ENCODE measurements around the gene GOT2.

The GOT2 gene

GRCh38 chr16:58727796-58728568, 6.1 kb downstream of the GOT2 start:
- H3K27me3 ChIP-seq (ENCODE audit: low read depth, low read length) = no peaks in the 10 kb centered on the region
- H3K9me3 ChIP-seq (ENCODE audit: insufficient read depth, low read length) = no peaks in the 10 kb centered on the region
- peaks cover 73% of the 10 kb centered on the region for H3K79me2 ChIP-seq (ENCODE audit: low read length)
- H3K4me1 ChIP-seq (ENCODE audit: low read length) = peaks cover 15% of the 10 kb centered on the region
- H3K4me2 ChIP-seq (ENCODE audit: low read length) = no peak overlapping the region
- no peak overlapping the region for H2AFZ ChIP-seq (ENCODE audit: low read depth, low read length)
- H3K36me3 ChIP-seq (replicated peaks; ENCODE audit: low read depth, low read length) = peaks cover 13% of the 10 kb centered on the region
- peaks cover 28% of the 10 kb centered on the region for H4K20me1 ChIP-seq (ENCODE audit: insufficient read depth, low read length)
- TF ChIP-seq EZH2phosphoT487 (IDR thresholded peaks at IDR 0.05; ENCODE audit: low read depth) (no peak), CTCF (IDR thresholded peaks at IDR 0.05; ENCODE audit: low read depth, low read length) (no peak)
- no peak overlapping the region for H3K27ac ChIP-seq (ENCODE audit: low read length)
- H3K9ac ChIP-seq (ENCODE audit: low read length) = no peak overlapping the region
- no peak overlapping the region for H3K4me3 ChIP-seq (ENCODE audit: low read length)

- Histone ChIP-seq H3K36me3 (replicated peaks; ENCODE audit: low read depth, low read length) (peaks cover 18% of the 10 kb centered on the region), H3K9ac (ENCODE audit: low read length) (no peak overlapping the region), H3K4me3 (ENCODE audit: low read length) (no peak overlapping the region), H3K9me3 (ENCODE audit: insufficient read depth, low read length) (no peaks in the 10 kb centered on the region), H4K20me1 (ENCODE audit: insufficient read depth, low read length) (peaks cover 24% of the 10 kb centered on the region), H3K4me1 (ENCODE audit: low read length) (peaks cover 8% of the 10 kb centered on the region), H3K4me2 (ENCODE audit: low read length) (no peak overlapping the region), H3K79me2 (ENCODE audit: low read length) (peaks cover 65% of the 10 kb centered on the region), H3K27ac (ENCODE audit: low read length) (no peak overlapping the region), H2AFZ (ENCODE audit: low read depth, low read length) (no peak overlapping the region), H3K27me3 (ENCODE audit: low read depth, low read length) (no peaks in the 10 kb centered on the region)
- TF ChIP-seq CTCF (IDR thresholded peaks at IDR 0.05; ENCODE audit: low read depth, low read length) = no peak
- TF ChIP-seq EZH2phosphoT487 (IDR thresholded peaks at IDR 0.05; ENCODE audit: low read depth) = no peak
Measured at GRCh38 chr16:58727028-58727781, 6.9 kb downstream of the GOT2 start.

- peaks cover 31% of the 10 kb centered on the region for H3K36me3 ChIP-seq (replicated peaks; ENCODE audit: low read depth, low read length)
- H3K9ac ChIP-seq (ENCODE audit: low read length) = no peak overlapping the region
- no peak overlapping the region for H3K4me2 ChIP-seq (ENCODE audit: low read length)
- no peaks in the 10 kb centered on the region for H3K9me3 ChIP-seq (ENCODE audit: insufficient read depth, low read length)
- TF ChIP-seq EZH2phosphoT487 (IDR thresholded peaks at IDR 0.05; ENCODE audit: low read depth) (no peak), CTCF (IDR thresholded peaks at IDR 0.05; ENCODE audit: low read depth, low read length) (no peak)
- peaks cover 26% of the 10 kb centered on the region for H3K79me2 ChIP-seq (ENCODE audit: low read length)
- H3K4me3 ChIP-seq (ENCODE audit: low read length) = no peak overlapping the region
- no peaks in the 10 kb centered on the region for H3K27me3 ChIP-seq (ENCODE audit: low read depth, low read length)
- no peaks in the 10 kb centered on the region; the same call in 1 of the 2 replicates for H4K20me1 ChIP-seq (ENCODE audit: insufficient read depth, low read length)
- H3K4me1 ChIP-seq (ENCODE audit: low read length) = no peaks in the 10 kb centered on the region
- no peak overlapping the region for H3K27ac ChIP-seq (ENCODE audit: low read length)
- H2AFZ ChIP-seq (ENCODE audit: low read depth, low read length) = no peak overlapping the region
Measured at GRCh38 chr16:58723109-58723508, 11.0 kb downstream of the GOT2 start.

- no peak for TF ChIP-seq CTCF (IDR thresholded peaks at IDR 0.05; ENCODE audit: low read depth, low read length)
- TF ChIP-seq EZH2phosphoT487 (IDR thresholded peaks at IDR 0.05; ENCODE audit: low read depth) = no peak
- no peak overlapping the region for H3K9ac ChIP-seq (ENCODE audit: low read length)
- H3K9me3 ChIP-seq (ENCODE audit: insufficient read depth, low read length) = no peaks in the 10 kb centered on the region
- no peaks in the 10 kb centered on the region for H3K27me3 ChIP-seq (ENCODE audit: low read depth, low read length)
- no peak overlapping the region for H2AFZ ChIP-seq (ENCODE audit: low read depth, low read length)
- H3K27ac ChIP-seq (ENCODE audit: low read length) = no peak overlapping the region
- H4K20me1 ChIP-seq (ENCODE audit: insufficient read depth, low read length) = no peaks in the 10 kb centered on the region; the same call in 1 of the 2 replicates
- H3K36me3 ChIP-seq (replicated peaks; ENCODE audit: low read depth, low read length) = peaks cover 52% of the 10 kb centered on the region
- no peak overlapping the region for H3K4me3 ChIP-seq (ENCODE audit: low read length)
- no peak overlapping the region for H3K4me2 ChIP-seq (ENCODE audit: low read length)
- H3K4me1 ChIP-seq (ENCODE audit: low read length) = no peaks in the 10 kb centered on the region
- no peaks in the 10 kb centered on the region for H3K79me2 ChIP-seq (ENCODE audit: low read length)
Measured at GRCh38 chr16:58717994-58718393, 16.1 kb downstream of the GOT2 start.
